Vagina (tissue), 2 donors: Measurements from ENCODE around the gene KMT2E. TPM values are rescaled to one million over a fixed set of nuclear protein-coding genes. Genes with fewer than 3 reads are reported as not detected.

ENCODE experiments used
- DNase-seq, 2 donors: peaks; one replicate each; pipeline ENCODE4 v3.0.0-alpha.2; 2017; ENCODE audit errors: extremely low spot score in 2 of 2
- H3K27ac ChIP-seq: fragments of 200-600 bp; sonication (generic); one replicate; pipeline ENCODE4 v1.5.1; 2019
- H3K27me3 ChIP-seq: fragments of 200-600 bp; sonication (generic); one replicate; pipeline ENCODE4 v1.5.1; 2019
- H3K36me3 ChIP-seq, 2 donors: fragments of 200-600 bp; sonication (generic); one replicate each; pipeline ENCODE4 v1.5.1; 2017 to 2019
- H3K4me1 ChIP-seq: fragments of 200-600 bp; sonication (generic); one replicate; pipeline ENCODE4 v1.5.1; 2019
- H3K4me3 ChIP-seq, 2 donors: fragments of 200-600 bp; sonication (generic); 1 replicate in 1 of 2; 2 replicates in 1 of 2; pipeline ENCODE4 v1.5.1; 2016 to 2019
- H3K9me3 ChIP-seq: fragments of 200-600 bp; sonication (generic); one replicate; pipeline ENCODE4 v1.5.1; 2019
- POLR2A ChIP-seq, 2 donors: fragments of 450-650 bp; IDR thresholded peaks; one replicate each; pipeline ENCODE4 v1.6.1; 2017; ENCODE audit warnings: antibody characterized with exemption in 2 of 2, mild to moderate bottlenecking in 2 of 2, moderate library complexity in 2 of 2
- POLR2AphosphoS5 ChIP-seq, 2 donors: sonication (generic); formaldehyde crosslinking; IDR thresholded peaks; one replicate each; pipeline ENCODE4 v1.9.0; 2017; ENCODE audit warnings: antibody characterized with exemption in 2 of 2, mild to moderate bottlenecking in 2 of 2, low read depth in 1 of 2; ENCODE audit not compliant: insufficient read depth in 1 of 2
- intact Hi-C: fragments of 100-400 bp; cut with DNase I; formaldehyde crosslinking; loops from one replicate; pipeline ENCODE4 v1.15.1; 2023
- total RNA-seq: library from RNA; depleted of rRNA; stranded (reverse); fragments of >200 nt; gene quantifications from one replicate; pipeline ENCODE4 v1.2.3, GENCODE V29; 2016
- TF ChIP-seq, protein P1 (sequence below), 3 experiments: fragments of 450-650 bp in 2 of 3; fragments of 200-600 bp in 1 of 3; sonication (generic) in 1 of 3; IDR thresholded peaks; one replicate each; pipeline ENCODE4 v1.5.1; 2017 to 2019; ENCODE audit warnings: antibody characterized with exemption in 3 of 3, mild to moderate bottlenecking in 2 of 3, moderate library complexity in 2 of 3

The KMT2E gene
- total RNA-seq, 1 donor from 2014 or later = 98.7 TPM

DNA sequence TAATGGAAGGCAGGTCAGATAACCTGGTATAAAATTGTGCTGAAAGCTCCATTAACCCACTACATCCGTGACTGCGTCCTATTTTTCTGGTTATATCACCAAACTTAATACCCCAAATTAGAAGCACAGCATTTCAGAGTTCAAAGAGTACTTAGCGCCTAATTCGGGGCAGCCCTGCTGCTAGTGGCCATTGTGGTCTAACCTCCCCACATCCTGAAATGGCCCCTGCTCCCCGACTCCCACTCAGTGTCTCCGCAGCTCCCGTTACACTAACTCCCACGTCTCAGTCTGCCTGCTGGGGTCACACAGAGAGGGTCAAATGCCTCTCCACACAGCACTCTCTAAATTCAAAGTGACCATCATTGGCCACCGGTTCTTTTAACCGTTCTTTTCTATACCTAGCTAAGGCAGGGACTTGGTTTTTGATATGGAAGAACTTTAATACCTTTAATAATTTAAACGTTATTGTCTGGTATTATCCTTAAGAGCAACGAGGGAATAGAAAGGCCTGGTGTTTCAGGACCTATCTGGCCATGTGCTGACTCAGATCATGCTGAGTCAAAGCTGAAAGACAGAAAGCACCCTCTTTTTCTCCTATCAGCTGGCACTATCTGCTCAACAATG, 117.1 kb downstream of the KMT2E start:
- Histone ChIP-seq H3K4me3 (no peak overlapping the region), H3K36me3 (peaks cover 0 to 14% of the 10 kb centered on the region in 2 donors), H3K9me3 (no peaks in the 10 kb centered on the region), H3K27me3 (no peaks in the 10 kb centered on the region), H3K27ac (no peak overlapping the region), H3K4me1 (no peaks in the 10 kb centered on the region)
- intact Hi-C loops = no loop called here
- TF ChIP-seq POLR2A (IDR thresholded peaks at IDR 0.05) = no peak
- TF ChIP-seq, protein P1, sequence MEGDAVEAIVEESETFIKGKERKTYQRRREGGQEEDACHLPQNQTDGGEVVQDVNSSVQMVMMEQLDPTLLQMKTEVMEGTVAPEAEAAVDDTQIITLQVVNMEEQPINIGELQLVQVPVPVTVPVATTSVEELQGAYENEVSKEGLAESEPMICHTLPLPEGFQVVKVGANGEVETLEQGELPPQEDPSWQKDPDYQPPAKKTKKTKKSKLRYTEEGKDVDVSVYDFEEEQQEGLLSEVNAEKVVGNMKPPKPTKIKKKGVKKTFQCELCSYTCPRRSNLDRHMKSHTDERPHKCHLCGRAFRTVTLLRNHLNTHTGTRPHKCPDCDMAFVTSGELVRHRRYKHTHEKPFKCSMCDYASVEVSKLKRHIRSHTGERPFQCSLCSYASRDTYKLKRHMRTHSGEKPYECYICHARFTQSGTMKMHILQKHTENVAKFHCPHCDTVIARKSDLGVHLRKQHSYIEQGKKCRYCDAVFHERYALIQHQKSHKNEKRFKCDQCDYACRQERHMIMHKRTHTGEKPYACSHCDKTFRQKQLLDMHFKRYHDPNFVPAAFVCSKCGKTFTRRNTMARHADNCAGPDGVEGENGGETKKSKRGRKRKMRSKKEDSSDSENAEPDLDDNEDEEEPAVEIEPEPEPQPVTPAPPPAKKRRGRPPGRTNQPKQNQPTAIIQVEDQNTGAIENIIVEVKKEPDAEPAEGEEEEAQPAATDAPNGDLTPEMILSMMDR (IDR thresholded peaks at IDR 0.05) = no peak
- no peak for TF ChIP-seq POLR2AphosphoS5 (IDR thresholded peaks at IDR 0.05; ENCODE audit: insufficient read depth in 1 of 2, low read depth in 1 of 2)
- DNase-seq = no peak

DNA sequence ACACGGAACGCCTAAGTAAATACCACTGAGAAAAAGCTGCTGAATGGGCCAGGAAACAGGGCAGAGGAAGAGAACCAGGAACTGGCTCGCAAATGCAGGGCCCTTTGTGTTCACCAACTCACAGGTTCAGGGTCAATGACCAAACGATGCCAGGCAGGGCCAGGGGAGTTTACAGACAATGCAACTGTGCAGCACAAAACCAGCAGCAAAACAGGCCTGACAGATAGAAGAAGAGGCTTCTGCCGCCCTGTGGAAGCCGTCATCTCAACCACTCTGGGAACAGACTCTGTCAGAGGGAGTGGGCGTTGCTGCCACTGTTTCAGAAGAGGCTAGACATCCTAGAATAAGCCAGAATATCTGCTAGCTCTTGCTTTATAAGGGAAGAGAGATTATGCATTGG, 117.9 kb downstream of the KMT2E start:
- TF ChIP-seq POLR2AphosphoS5 (IDR thresholded peaks at IDR 0.05; ENCODE audit: insufficient read depth in 1 of 2, low read depth in 1 of 2) = no peak
- no peak for TF ChIP-seq POLR2A (IDR thresholded peaks at IDR 0.05)
- TF ChIP-seq, protein P1 (IDR thresholded peaks at IDR 0.05) = no peak
- Histone ChIP-seq H3K9me3 (no peaks in the 10 kb centered on the region), H3K36me3 (peaks cover 0 to 14% of the 10 kb centered on the region in 2 donors), H3K4me1 (no peaks in the 10 kb centered on the region), H3K27ac (no peak overlapping the region), H3K4me3 (no peak overlapping the region), H3K27me3 (no peaks in the 10 kb centered on the region)
- intact Hi-C loops = no loop called here
- no peak for DNase-seq

DNA sequence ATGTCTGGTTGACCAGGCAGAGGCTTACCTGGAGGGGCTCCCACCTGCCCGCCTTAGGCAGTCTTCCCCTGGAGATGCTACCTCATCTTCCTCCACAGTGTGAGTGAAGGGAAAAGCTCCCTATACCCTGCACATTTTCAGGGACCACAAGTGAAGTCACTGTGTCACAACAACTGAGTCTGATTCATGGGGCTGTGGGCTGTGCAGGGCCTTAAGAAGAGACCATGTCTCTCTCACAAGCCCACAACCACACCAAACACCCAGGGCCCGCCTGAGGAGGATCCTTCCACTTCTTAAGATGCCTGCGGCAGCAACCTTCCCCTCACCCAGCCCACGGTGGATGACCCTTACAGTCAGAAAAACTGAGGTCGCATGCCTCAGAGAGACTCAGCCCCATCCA, 118.3 kb downstream of the KMT2E start:
- no peak for DNase-seq
- intact Hi-C loops = no loop called here
- Histone ChIP-seq H3K4me3 (no peak overlapping the region), H3K9me3 (no peaks in the 10 kb centered on the region), H3K36me3 (peaks cover 0 to 14% of the 10 kb centered on the region in 2 donors), H3K4me1 (no peaks in the 10 kb centered on the region), H3K27me3 (no peaks in the 10 kb centered on the region), H3K27ac (no peak overlapping the region)
- TF ChIP-seq, protein P1 (IDR thresholded peaks at IDR 0.05) = no peak
- TF ChIP-seq POLR2A (IDR thresholded peaks at IDR 0.05) (no peak), POLR2AphosphoS5 (IDR thresholded peaks at IDR 0.05; ENCODE audit: insufficient read depth in 1 of 2, low read depth in 1 of 2) (no peak)

DNA sequence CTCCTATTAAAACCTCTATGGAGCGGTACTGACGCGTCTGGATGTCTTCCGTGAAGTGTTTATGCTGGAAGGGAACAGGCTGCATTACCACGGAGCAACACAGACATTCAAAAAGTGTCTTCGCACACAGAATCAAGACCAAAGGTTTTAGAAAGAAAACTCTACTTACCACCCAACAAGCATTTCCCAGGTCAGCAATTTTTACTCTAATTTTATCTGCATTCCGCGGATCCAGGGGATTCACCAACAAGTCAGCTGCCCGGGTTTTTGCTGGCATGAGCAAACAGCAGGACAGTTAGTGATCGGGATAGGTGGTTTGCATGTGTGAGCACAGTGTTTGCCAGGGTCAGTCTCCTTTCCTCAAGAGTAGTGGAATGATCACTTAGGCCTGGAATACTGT, 118.8 kb downstream of the KMT2E start:
- intact Hi-C loops = no loop called here
- no peak overlapping the region for H3K27ac ChIP-seq
- no peak overlapping the region for H3K4me3 ChIP-seq
- DNase-seq = no peak
- H3K9me3 ChIP-seq = no peaks in the 10 kb centered on the region
- no peaks in the 10 kb centered on the region for H3K27me3 ChIP-seq
- no peak for TF ChIP-seq POLR2A (IDR thresholded peaks at IDR 0.05)
- TF ChIP-seq, protein P1 (IDR thresholded peaks at IDR 0.05) = no peak
- TF ChIP-seq POLR2AphosphoS5 (IDR thresholded peaks at IDR 0.05; ENCODE audit: insufficient read depth in 1 of 2, low read depth in 1 of 2) = no peak
- no peaks in the 10 kb centered on the region for H3K4me1 ChIP-seq
- H3K36me3 ChIP-seq = peaks cover 0 to 19% of the 10 kb centered on the region in 2 donors

DNA sequence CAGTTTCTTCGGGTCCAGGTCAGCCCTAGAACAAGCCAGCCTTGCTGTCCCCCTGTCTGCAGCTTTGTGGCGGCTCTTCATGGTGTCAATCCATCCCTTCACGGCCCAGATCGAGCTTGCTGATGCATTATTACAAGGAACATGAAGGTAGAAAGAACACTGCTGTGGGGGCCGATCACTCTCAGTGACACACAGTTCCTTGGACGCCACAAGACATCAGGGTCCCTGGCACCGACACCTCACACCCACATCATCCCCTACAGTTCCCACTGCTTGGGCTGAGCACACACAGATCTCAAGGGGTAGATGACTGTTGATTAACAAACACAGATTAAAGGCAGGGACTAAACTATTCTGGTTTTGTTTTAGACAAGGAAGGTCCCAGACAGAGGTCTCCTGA, 119.4 kb downstream of the KMT2E start:
- Histone ChIP-seq H3K36me3 (peaks cover 0 to 20% of the 10 kb centered on the region in 2 donors), H3K27ac (no peak overlapping the region), H3K4me3 (no peak overlapping the region), H3K4me1 (no peaks in the 10 kb centered on the region), H3K9me3 (no peaks in the 10 kb centered on the region), H3K27me3 (no peaks in the 10 kb centered on the region)
- no peak for DNase-seq
- no peak for TF ChIP-seq POLR2A (IDR thresholded peaks at IDR 0.05)
- TF ChIP-seq, protein P1 (IDR thresholded peaks at IDR 0.05) = no peak
- TF ChIP-seq POLR2AphosphoS5 (IDR thresholded peaks at IDR 0.05; ENCODE audit: insufficient read depth in 1 of 2, low read depth in 1 of 2) = no peak
- intact Hi-C loops = no loop called here
